ENCODE measurements around the gene TMEM190. TPM values are rescaled to one million over a fixed set of nuclear protein-coding genes. Genes with fewer than 3 reads are reported as not detected.

TMEM190 gene
- total RNA-seq, 1 donor = not detected

DNA sequence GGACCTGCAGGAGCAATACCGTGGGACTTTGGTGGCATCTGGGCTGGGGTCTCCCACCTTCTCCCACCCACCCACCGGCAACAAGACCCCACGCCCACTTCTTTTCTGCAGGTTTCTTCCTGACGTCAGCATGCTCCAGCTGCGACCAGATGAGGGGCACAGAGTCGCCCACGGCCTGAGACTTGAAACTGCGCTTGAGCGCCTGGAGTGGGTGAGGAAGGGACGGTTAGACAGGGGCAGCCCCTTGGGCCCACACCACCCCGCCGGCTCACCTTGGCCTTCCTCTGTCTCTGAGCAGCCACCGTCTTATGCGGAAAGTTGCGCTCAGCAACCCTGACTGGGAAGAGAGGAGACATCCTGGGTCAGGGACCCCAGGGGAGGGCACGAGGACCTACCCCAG, 15.7 kb upstream of the TMEM190 start:
- TF ChIP-seq, protein P1, sequence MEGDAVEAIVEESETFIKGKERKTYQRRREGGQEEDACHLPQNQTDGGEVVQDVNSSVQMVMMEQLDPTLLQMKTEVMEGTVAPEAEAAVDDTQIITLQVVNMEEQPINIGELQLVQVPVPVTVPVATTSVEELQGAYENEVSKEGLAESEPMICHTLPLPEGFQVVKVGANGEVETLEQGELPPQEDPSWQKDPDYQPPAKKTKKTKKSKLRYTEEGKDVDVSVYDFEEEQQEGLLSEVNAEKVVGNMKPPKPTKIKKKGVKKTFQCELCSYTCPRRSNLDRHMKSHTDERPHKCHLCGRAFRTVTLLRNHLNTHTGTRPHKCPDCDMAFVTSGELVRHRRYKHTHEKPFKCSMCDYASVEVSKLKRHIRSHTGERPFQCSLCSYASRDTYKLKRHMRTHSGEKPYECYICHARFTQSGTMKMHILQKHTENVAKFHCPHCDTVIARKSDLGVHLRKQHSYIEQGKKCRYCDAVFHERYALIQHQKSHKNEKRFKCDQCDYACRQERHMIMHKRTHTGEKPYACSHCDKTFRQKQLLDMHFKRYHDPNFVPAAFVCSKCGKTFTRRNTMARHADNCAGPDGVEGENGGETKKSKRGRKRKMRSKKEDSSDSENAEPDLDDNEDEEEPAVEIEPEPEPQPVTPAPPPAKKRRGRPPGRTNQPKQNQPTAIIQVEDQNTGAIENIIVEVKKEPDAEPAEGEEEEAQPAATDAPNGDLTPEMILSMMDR (IDR thresholded peaks at IDR 0.05; ENCODE audit: insufficient read depth, low read length) = no peak

GRCh38 chr19:55362174-55362989, 14.2 kb upstream of the TMEM190 start:
- H3K4me3 ChIP-seq (ENCODE audit: low read depth, low read length) = no peak overlapping the region
- no peak for DNase-seq (ENCODE audit: low read depth)
- TF ChIP-seq, protein P1 (IDR thresholded peaks at IDR 0.05; ENCODE audit: insufficient read depth, low read length) = no peak

More for the DNA sequence above, 15.7 kb upstream of the TMEM190 start:
- no peak overlapping the region for H3K4me3 ChIP-seq (ENCODE audit: low read depth, low read length)
- no peak for DNase-seq (ENCODE audit: low read depth)

GRCh38 chr19:55362990-55363716, 13.5 kb upstream of the TMEM190 start, which contains the start of gene GARIN5B:
Gene GARIN5B (minus strand): TSS chr19:55363260. CDS start chr19:55363066, 194 bp downstream.
- DNase-seq (ENCODE audit: low read depth) = no peak
- no peak within 1 kb of the TSS for H3K4me3 ChIP-seq (ENCODE audit: low read depth, low read length)
- TF ChIP-seq, protein P1 (IDR thresholded peaks at IDR 0.05; ENCODE audit: insufficient read depth, low read length) = no peak

GRCh38 chr19:55365245-55365644, 11.4 kb upstream of the TMEM190 start:
- no peak for DNase-seq (ENCODE audit: low read depth)
- H3K4me3 ChIP-seq (ENCODE audit: low read depth, low read length) = no peak overlapping the region
- TF ChIP-seq, protein P1 (IDR thresholded peaks at IDR 0.05; ENCODE audit: insufficient read depth, low read length) = no peak

DNA sequence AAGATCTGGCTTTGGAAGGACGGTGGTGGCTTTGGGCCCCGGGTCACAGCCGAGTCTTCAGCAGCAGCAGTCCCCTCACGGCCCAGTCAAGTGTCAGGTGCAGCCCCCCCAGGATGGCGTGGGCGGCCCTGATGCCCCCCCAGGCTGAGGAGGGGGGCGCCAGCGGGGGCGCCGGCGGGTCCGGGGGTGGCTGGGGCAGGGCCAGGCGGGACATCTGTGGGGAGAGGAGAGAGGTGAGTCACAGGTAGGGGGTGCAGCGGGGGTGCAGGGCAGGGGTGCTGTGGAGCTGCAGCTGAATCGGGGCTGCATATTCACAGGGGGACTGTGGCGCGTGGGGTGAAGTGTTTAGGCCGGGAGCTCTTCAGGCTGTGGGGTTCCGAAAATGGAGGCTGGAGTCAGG, 10.7 kb upstream of the TMEM190 start:
- TF ChIP-seq, protein P1 (IDR thresholded peaks at IDR 0.05; ENCODE audit: insufficient read depth, low read length) = no peak
- DNase-seq (ENCODE audit: low read depth) = no peak
- H3K4me3 ChIP-seq (ENCODE audit: low read depth, low read length) = no peak overlapping the region

DNA sequence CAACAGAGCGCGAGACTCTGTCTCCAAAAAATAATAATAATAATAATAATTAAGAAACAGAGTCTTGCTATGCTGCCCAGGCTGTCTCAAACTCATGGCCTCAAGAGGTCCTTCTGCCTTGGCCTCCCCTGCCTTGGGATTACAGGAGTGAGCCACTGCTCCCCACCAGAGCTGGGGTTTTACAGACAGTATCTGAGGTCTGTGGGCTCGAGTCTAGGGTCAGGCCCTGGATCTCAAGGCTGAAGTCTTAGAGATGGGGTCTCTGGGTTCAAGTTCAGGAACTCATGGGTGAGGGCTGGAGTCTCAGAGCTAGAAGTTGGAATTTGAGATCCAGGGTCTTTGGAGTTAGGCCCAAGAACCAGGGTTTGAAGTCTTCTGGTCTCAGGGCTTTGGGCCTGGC, 9.8 kb upstream of the TMEM190 start:
- no peak overlapping the region for H3K4me3 ChIP-seq (ENCODE audit: low read depth, low read length)
- TF ChIP-seq, protein P1 (IDR thresholded peaks at IDR 0.05; ENCODE audit: insufficient read depth, low read length) = no peak
- DNase-seq (ENCODE audit: low read depth) = no peak

Data from fibroblast of the aortic adventitia (primary cell).